Heart right ventricle (tissue), 16 donors: ENCODE results near the gene SUGP1. TPM values are rescaled to one million over a fixed set of nuclear protein-coding genes. Genes with fewer than 3 reads are reported as not detected.

Source experiments
- ATAC-seq, 8 donors: fragments of 200-7000 bp; cut with Tn5 transposase; one replicate each; pipeline ENCODE4 v1.9.1; 2020; ENCODE audit warnings: mild to moderate bottlenecking in 8 of 8, moderate library complexity in 8 of 8, moderate number of reproducible peaks in 1 of 8
- DNase-seq, 2 donors: peaks; one replicate each; pipeline ENCODE4 v3.0.0-alpha.2; 2020
- H3K27ac ChIP-seq, 10 donors: fragments of 200-600 bp; sonication (generic) in 2 of 10; one replicate each; pipeline versions ENCODE4 v1.5.0 to v1.8.0; 2020 to 2022; ENCODE audit warnings: mild to moderate bottlenecking in 3 of 10
- H3K27me3 ChIP-seq, 7 donors: fragments of 200-600 bp; one replicate each; pipeline ENCODE4 v1.8.0; 2021 to 2022; ENCODE audit warnings: mild to moderate bottlenecking in 2 of 7
- H3K36me3 ChIP-seq, 9 donors: fragments of 200-600 bp; sonication (generic) in 1 of 9; one replicate each; pipeline versions ENCODE4 v1.5.0 to v1.8.0; 2020 to 2022; ENCODE audit warnings: mild to moderate bottlenecking in 2 of 9
- H3K4me1 ChIP-seq, 9 donors: fragments of 200-600 bp; sonication (generic) in 1 of 9; one replicate each; pipeline versions ENCODE4 v1.5.0 to v1.8.0; 2020 to 2022; ENCODE audit warnings: mild to moderate bottlenecking in 4 of 9
- H3K4me3 ChIP-seq, 10 donors: fragments of 200-600 bp; sonication (generic) in 2 of 10; one replicate each; pipeline versions ENCODE4 v1.5.0 to v1.8.0; 2020 to 2022; ENCODE audit warnings: mild to moderate bottlenecking in 7 of 10, moderate library complexity in 2 of 10
- H3K9me3 ChIP-seq, 11 donors: fragments of 200-600 bp in 10 of 11; sonication (generic) in 2 of 11; one replicate each; pipeline versions ENCODE4 v1.5.0 to v1.8.0; 2013 to 2022; ENCODE audit warnings: mild to moderate bottlenecking in 2 of 11, control low read depth in 1 of 11, moderate library complexity in 1 of 11
- CTCF ChIP-seq, 9 donors: fragments of 200-600 bp; sonication (generic) in 2 of 9; IDR thresholded peaks; one replicate each; pipeline versions ENCODE4 v1.5.0 to v1.8.0; 2021 to 2022; ENCODE audit warnings: antibody characterized with exemption in 9 of 9, mild to moderate bottlenecking in 5 of 9, moderate library complexity in 1 of 9
- WGBS, 2 donors: extraction: QIAGEN DNeasy Blood & Tissue Kit; methylation state at CpG; one replicate each; pipeline ENCODE4 v1.1.7; 2013; ENCODE audit warnings: inconsistent platforms in 1 of 2; 5-methylcytosine and 5-hydroxymethylcytosine counted together
- intact Hi-C, 10 donors: fragments of 100-400 bp; cut with DNase I; formaldehyde crosslinking; loops; one replicate each; pipeline versions ENCODE4 v1.11.1 to v1.14.2; 2022
- polyA plus RNA-seq, 2 donors: library from polyadenylated mRNA; stranded (reverse); fragments of 200-250 nt; gene quantifications; one replicate each; pipeline ENCODE4 v1.2.3, GENCODE V29; 2013
- total RNA-seq, 10 donors: library from RNA; stranded (reverse); fragmentation: NEBNext Ultra II Directional in 3 of 10; extraction: Animal tissue kit (Norgen Biotek cat#: 25700) in 3 of 10; gene quantifications; one replicate each; pipeline versions ENCODE4 v1.2.1 to v1.2.4, GENCODE V29; 2021 to 2023
- donor health status: Arrhythmogenic right ventricular cardiomyopathy.
- donor health status: ischemic (EF 13 %, LVEDD 7.1; RV severe dilation, severe dysfunction).
- donor health status: healthy with polysubstance abuse.
- donor health status: DM: no; HTN: yes; CAD: no.
- donor health status: DM: no; HTN: no; CAD: no.
- donor health status: ischemic (EF 25% LVEDD 6.9; RV normal size, moderate dysfunction).
- donor health status: ischemic (EF 25% LVEDD 5.7; RV mildly dilated, moderate dysfunction).
- donor health status: healthy.
- donor health status: DM: yes; HTN: yes; CAD: no.
- donor health status: Ischemic cardiomyopathy.
- donor health status: ischemic (EF 35%, LVEDD 5.7; RV mildly dilated, moderate dysfunction).
- donor health status: nonischemic (EF 11% LVEDD 7.7; RV severe dilation, severe dysfunction).
- donor health status: DM: yes; HTN: yes; CAD: no.
- donor health status: PGD.
- donor health status: ischemic (EF 29% LVEDD 5.4; RV normal size, mild dysfunction).
- donor health status: nonischemic (EF 23%, LVEDD 6.1; RV moderate dilation, normal function).

Gene SUGP1
- total and polyA plus RNA-seq, 12 donors: 30.1 to 50.2 (median 43.0) TPM

- Histone ChIP-seq H3K36me3 (peaks cover 0 to 81% (median 44%) of the 10 kb centered on the region in 9 donors), H3K4me3 (no peak overlapping the region), H3K4me1 (peaks cover 0 to 9% (median 8%) of the 10 kb centered on the region in 9 donors), H3K9me3 (no peaks in the 10 kb centered on the region), H3K27me3 (no peaks in the 10 kb centered on the region), H3K27ac (no peak overlapping the region)
- intact Hi-C loops: no loop called here
- WGBS, 2 donors: 93% methylated on average over 11 of the region's 11 CpGs
- ATAC-seq (no peak), DNase-seq (no peak)
- no peak for TF ChIP-seq CTCF (IDR thresholded peaks at IDR 0.05)
These were observed 36.2 kb upstream of the SUGP1 start for GRCh38 chr19:19356500-19356899.

- intact Hi-C loops: no loop called here
- DNase-seq: no peak
- Histone ChIP-seq H3K27me3 (no peaks in the 10 kb centered on the region), H3K27ac (no peak overlapping the region), H3K4me3 (no peak overlapping the region), H3K36me3 (peaks cover 0 to 89% (median 52%) of the 10 kb centered on the region in 9 donors), H3K4me1 (peaks cover 0 to 1% (median under 1%) of the 10 kb centered on the region in 9 donors), H3K9me3 (no peaks in the 10 kb centered on the region)
- TF ChIP-seq CTCF (IDR thresholded peaks at IDR 0.05): no peak
- WGBS, 2 donors: 86 to 87% methylated on average over 18 of the region's 18 CpGs
- ATAC-seq: no peak
These were observed 35.4 kb upstream of the SUGP1 start for GRCh38 chr19:19355606-19356139.

- Histone ChIP-seq H3K27me3 (no peaks in the 10 kb centered on the region), H3K9me3 (no peaks in the 10 kb centered on the region), H3K4me3 (no peak overlapping the region), H3K4me1 (no peaks in the 10 kb centered on the region), H3K36me3 (peaks cover 0 to 96% (median 53%) of the 10 kb centered on the region in 9 donors), H3K27ac (no peak overlapping the region)
- no peak for ATAC-seq
- no peak for DNase-seq
- TF ChIP-seq CTCF (IDR thresholded peaks at IDR 0.05): no peak
- intact Hi-C loops: no loop called here
- WGBS, 2 donors: 96% methylated on average over 11 of the region's 11 CpGs
These were observed 34.6 kb upstream of the SUGP1 start for GRCh38 chr19:19354932-19355331.

GRCh38 chr19:19354007-19354406 lies 33.7 kb upstream of the SUGP1 start:
- intact Hi-C loops: no loop called here
- WGBS, 2 donors: 90 to 97% methylated on average over 5 of the region's 5 CpGs
- H3K4me1 ChIP-seq: no peaks in the 10 kb centered on the region
- DNase-seq (no peak), ATAC-seq (no peak)
- H3K27me3 ChIP-seq: no peaks in the 10 kb centered on the region
- TF ChIP-seq CTCF (IDR thresholded peaks at IDR 0.05): no peak
- H3K27ac ChIP-seq: no peak overlapping the region
- H3K36me3 ChIP-seq: peaks cover 0 to 100% (median 59%) of the 10 kb centered on the region in 9 donors
- H3K4me3 ChIP-seq: no peak overlapping the region
- H3K9me3 ChIP-seq: no peaks in the 10 kb centered on the region
